SK-N-MC (cell line): ENCODE results near the gene NAA50.

Source experiments
- DNase-seq: peaks from one replicate; pipeline ENCODE4 v3.0.0-alpha.2; 2011; ENCODE audit warnings: low read depth, low spot score
- H3K27ac ChIP-seq: fragments of 200-600 bp; sonication (generic); 2 replicates; pipeline ENCODE4 v1.5.1; 2016; ENCODE audit warnings: mixed run types
- H3K36me3 ChIP-seq: fragments of 200-600 bp; sonication (generic); 2 replicates; pipeline ENCODE4 v1.6.1; 2017; ENCODE audit warnings: antibody characterized with exemption, low read length, mixed read lengths; ENCODE audit not compliant: insufficient read depth
- H3K4me3 ChIP-seq: fragments of 200-600 bp; sonication (generic); 2 replicates; pipeline ENCODE4 v1.5.1; 2016
- H3K9ac ChIP-seq: fragments of 200-600 bp; sonication (generic); 2 replicates; pipeline ENCODE4 v1.8.0; 2017; ENCODE audit warnings: mixed run types, mixed read lengths; ENCODE audit not compliant: insufficient read length
- H3K9me3 ChIP-seq: fragments of 200-600 bp; sonication (generic); 2 replicates; pipeline ENCODE4 v1.6.1; 2017; ENCODE audit warnings: low read depth, mild to moderate bottlenecking, antibody characterized with exemption, low read length, moderate library complexity, mixed read lengths
- EZH2 ChIP-seq: fragments of 200-600 bp; sonication (generic); IDR thresholded peaks from one replicate; pipeline ENCODE4 v1.6.1; 2017; ENCODE audit warnings: antibody characterized with exemption
- FOXP2 ChIP-seq: optimal IDR thresholded peaks from 2 replicates; pipeline ENCODE3; 2011; ENCODE audit warnings: mild to moderate bottlenecking, moderate library complexity; ENCODE audit not compliant: insufficient read depth; ENCODE audit errors: extremely low read length, control extremely low read depth
- POLR2AphosphoS5 ChIP-seq: IDR thresholded peaks from 2 replicates; pipeline ENCODE4 v1.6.1; 2012; ENCODE audit warnings: mild to moderate bottlenecking, low read depth, low read length, borderline replicate concordance

The NAA50 gene

GRCh38 chr3:113745756-113746547 is at the start of gene NAA50:
Gene NAA50, minus strand, starts transcription at chr3:113746249. Its CDS starts 300 bp downstream, at chr3:113745949.
- TF ChIP-seq POLR2AphosphoS5 (peak; percentile 77), EZH2 (no peak)
- Histone ChIP-seq H3K27ac (peak within 1 kb of the TSS; percentile 100), H3K9me3 (no peaks in the 10 kb centered on the region), H3K4me3 (peak within 1 kb of the TSS; percentile 98), H3K36me3 (peaks cover 16% of the 10 kb centered on the region; the same call in 1 of the 2 replicates), H3K9ac (peak within 1 kb of the TSS; percentile 99)
- peak; percentile 70 for DNase-seq

DNA sequence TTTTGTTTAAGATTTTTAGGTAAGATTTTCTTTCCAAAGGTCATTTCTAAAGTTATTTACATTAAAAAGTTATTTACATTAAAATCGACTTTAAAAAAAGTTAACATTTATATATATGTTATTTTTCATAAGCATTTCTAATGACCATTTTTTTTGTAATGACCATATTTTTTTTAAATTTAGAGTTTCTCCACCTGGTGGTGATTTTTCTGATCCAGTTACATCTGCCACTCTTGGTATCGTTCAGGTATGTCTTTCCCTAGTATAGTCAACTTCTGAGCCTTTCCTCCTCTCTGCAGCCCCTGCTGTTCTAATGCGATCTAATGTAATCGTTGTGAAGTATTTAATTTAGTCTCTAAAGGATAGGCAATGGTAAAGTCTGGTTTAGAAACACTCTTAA is 49.6 kb upstream of the NAA50 start:
- Histone ChIP-seq H3K9ac (no peak overlapping the region), H3K36me3 (peaks cover 15% of the 10 kb centered on the region), H3K27ac (no peak overlapping the region), H3K9me3 (no peaks in the 10 kb centered on the region), H3K4me3 (no peak overlapping the region)
- DNase-seq = no peak
- TF ChIP-seq POLR2AphosphoS5 (no peak), FOXP2 (no peak)

- no peak overlapping the region for H3K27ac ChIP-seq
- no peak overlapping the region for H3K9ac ChIP-seq
- H3K9me3 ChIP-seq = no peaks in the 10 kb centered on the region
- H3K36me3 ChIP-seq = peaks cover 16% of the 10 kb centered on the region
- TF ChIP-seq FOXP2 (no peak), POLR2AphosphoS5 (no peak), EZH2 (no peak)
- no peak for DNase-seq
- no peak overlapping the region for H3K4me3 ChIP-seq
Measured at GRCh38 chr3:113794526-113794925, 48.5 kb upstream of the NAA50 start.

GRCh38 chr3:113791381-113791780 is 45.3 kb upstream of the NAA50 start:
- no peak for DNase-seq
- no peaks in the 10 kb centered on the region for H3K9me3 ChIP-seq
- peaks cover 11% of the 10 kb centered on the region for H3K36me3 ChIP-seq
- H3K27ac ChIP-seq = no peak overlapping the region
- H3K4me3 ChIP-seq = no peak overlapping the region
- TF ChIP-seq EZH2 (no peak), POLR2AphosphoS5 (no peak), FOXP2 (no peak)
- no peak overlapping the region for H3K9ac ChIP-seq

DNA sequence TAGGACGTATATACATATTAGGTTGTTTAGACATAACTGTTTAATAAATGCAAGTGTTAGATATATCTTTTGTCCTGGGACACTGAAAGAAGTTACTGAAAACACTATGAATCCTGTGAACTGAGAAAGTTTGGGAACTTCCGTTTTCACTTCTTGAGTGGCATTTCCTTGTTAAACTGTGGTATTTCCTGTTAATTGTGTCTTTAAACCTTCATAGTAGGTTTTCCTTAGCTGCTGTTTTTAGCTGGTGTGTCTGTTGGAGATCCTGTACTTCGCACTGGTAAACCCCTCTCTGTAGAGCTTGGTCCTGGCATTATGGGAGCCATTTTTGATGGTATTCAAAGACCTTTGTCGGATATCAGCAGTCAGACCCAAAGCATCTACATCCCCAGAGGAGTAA is 37.9 kb upstream of the NAA50 start:
- H3K27ac ChIP-seq = peak overlapping the region; percentile 99

GRCh38 chr3:113783463-113783862 is 37.4 kb upstream of the NAA50 start:
- peak overlapping the region; percentile 72 for H3K4me3 ChIP-seq
- peak; percentile 78 for DNase-seq

More for the DNA sequence above, 37.9 kb upstream of the NAA50 start:
- DNase-seq = peak; percentile 78
- Histone ChIP-seq H3K9me3 (no peaks in the 10 kb centered on the region), H3K9ac (peak overlapping the region; percentile 80), H3K36me3 (peaks cover 9% of the 10 kb centered on the region), H3K4me3 (peak overlapping the region; percentile 72)
- TF ChIP-seq POLR2AphosphoS5 (no peak), EZH2 (no peak), FOXP2 (no peak)

DNA sequence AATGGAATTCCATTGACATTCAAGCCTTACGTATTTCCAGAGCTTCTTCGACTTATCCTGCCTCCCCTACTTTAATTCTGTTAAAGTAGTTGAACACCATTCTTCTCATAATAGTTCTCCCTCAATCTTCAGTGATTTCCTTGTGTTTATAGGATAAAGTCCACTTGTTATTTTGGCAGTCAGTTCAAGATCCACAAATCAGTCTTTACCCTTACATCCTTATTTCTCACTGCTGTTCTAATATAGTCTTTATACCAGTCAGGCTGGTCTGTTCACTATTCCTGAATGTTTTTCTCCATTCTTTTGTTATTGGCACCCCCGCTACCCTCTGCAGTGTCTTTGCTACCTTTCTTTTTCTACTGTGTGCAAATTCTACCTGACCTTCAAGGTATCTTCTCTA is 30.5 kb upstream of the NAA50 start:
- no peak for DNase-seq
- no peak for TF ChIP-seq POLR2AphosphoS5
- TF ChIP-seq EZH2 = no peak
- TF ChIP-seq FOXP2 = no peak

More at GRCh38 chr3:113783463-113783862, 37.4 kb upstream of the NAA50 start:
- Histone ChIP-seq H3K36me3 (peaks cover 7% of the 10 kb centered on the region), H3K9me3 (no peaks in the 10 kb centered on the region), H3K27ac (peak overlapping the region; percentile 99), H3K9ac (peak overlapping the region; percentile 80)
- no peak for TF ChIP-seq POLR2AphosphoS5
- no peak for TF ChIP-seq EZH2
- TF ChIP-seq FOXP2 = no peak

DNA sequence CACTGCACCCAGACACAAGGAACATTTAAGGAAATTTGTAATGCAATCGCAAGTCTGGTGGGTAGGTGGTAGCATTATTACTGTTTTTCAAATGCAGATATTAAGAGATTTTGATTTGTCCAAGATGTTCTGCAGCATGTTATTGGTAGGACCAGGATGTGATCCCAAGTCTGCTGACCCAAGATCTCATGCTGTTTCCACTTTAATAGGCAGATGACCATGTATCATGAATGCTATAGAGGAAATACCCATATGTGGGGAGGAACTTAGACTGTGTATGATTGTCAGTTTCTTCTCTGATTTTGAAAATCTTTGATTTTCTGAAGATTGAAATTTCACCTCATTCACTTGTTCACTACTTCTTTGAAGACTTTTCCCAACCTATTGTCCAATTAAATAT is 29.5 kb upstream of the NAA50 start:
- Histone ChIP-seq H3K4me3 (no peak overlapping the region), H3K27ac (no peak overlapping the region), H3K36me3 (no peaks in the 10 kb centered on the region), H3K9ac (no peak overlapping the region), H3K9me3 (no peaks in the 10 kb centered on the region)
- no peak for DNase-seq
- TF ChIP-seq EZH2 (no peak), POLR2AphosphoS5 (no peak)

More for the DNA sequence above, 30.5 kb upstream of the NAA50 start:
- H3K27ac ChIP-seq = no peak overlapping the region; the same call in 1 of the 2 replicates
- H3K9me3 ChIP-seq = no peaks in the 10 kb centered on the region
- no peak overlapping the region for H3K4me3 ChIP-seq
- H3K9ac ChIP-seq = no peak overlapping the region
- no peaks in the 10 kb centered on the region; the same call in 1 of the 2 replicates for H3K36me3 ChIP-seq
